Measurements from ENCODE around the gene MSANTD3.

The MSANTD3 gene

GRCh38 chr9:100474082-100474923 is 47.4 kb downstream of the MSANTD3 start:
- no peak for TF ChIP-seq JUND (IDR thresholded peaks at IDR 0.05; ENCODE audit: low read depth)
- in situ Hi-C loops (cut with HindIII; ENCODE audit: low pct_unique_long_range_greater_than_20kb, low sequenced_read_pairs) = no loop called here
- no peak for DNase-seq (ENCODE audit: low read depth in 1 of 2, low spot score in 1 of 2)

- in situ Hi-C loops (cut with HindIII; ENCODE audit: low pct_unique_long_range_greater_than_20kb, low sequenced_read_pairs) = no loop called here
- no peak for TF ChIP-seq JUND (IDR thresholded peaks at IDR 0.05; ENCODE audit: low read depth)
- DNase-seq (ENCODE audit: low read depth in 1 of 2, low spot score in 1 of 2) = no peak
Observed at GRCh38 chr9:100474924-100475276, 48.0 kb downstream of the MSANTD3 start.

DNA sequence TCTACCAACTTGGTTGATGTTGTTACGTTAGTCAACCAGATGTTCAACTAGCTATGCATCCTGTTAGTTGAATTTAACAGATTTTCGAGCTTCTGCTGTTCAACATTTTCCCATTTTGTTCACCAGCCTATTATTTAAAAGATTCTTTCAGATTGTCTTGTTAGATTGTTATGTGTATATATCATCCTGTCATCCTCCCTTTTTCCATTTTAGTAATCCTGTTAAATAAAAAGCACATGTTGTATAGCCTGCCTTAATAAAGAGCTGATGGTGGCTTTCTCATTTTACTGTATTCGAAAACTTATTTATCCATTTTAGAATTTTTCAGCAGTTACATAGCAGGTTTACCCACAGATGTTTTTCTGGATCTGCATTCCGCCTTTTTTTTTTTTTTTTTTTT is 50.3 kb downstream of the MSANTD3 start:
- DNase-seq (ENCODE audit: low read depth in 1 of 2, low spot score in 1 of 2) = no peak
- no peak for TF ChIP-seq JUND (IDR thresholded peaks at IDR 0.05; ENCODE audit: low read depth)
- in situ Hi-C loops (cut with HindIII; ENCODE audit: low pct_unique_long_range_greater_than_20kb, low sequenced_read_pairs) = no loop called here

DNA sequence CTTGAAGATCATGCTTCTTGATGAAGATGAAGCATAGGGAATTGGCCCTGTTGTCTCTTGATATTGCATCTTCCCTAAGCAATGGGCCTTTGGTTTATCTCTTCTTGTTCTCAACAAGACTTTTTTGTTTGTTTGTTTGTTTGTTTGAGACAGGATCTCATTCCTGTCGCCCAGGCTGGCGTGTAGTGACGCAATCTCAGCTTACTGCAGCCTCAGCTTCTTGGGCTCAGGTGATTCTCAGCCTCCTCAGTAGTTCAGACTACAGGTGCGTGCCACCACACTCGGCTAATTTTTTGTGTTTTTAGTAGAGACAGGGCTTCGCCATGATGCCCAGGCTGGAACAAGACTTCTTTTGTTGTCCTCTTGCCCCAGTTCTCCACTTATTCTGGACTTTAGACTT is 51.2 kb downstream of the MSANTD3 start:
- in situ Hi-C loops (cut with HindIII; ENCODE audit: low pct_unique_long_range_greater_than_20kb, low sequenced_read_pairs) = no loop called here
- TF ChIP-seq JUND (IDR thresholded peaks at IDR 0.05; ENCODE audit: low read depth) = no peak
- DNase-seq (ENCODE audit: low read depth in 1 of 2, low spot score in 1 of 2) = no peak

DNA sequence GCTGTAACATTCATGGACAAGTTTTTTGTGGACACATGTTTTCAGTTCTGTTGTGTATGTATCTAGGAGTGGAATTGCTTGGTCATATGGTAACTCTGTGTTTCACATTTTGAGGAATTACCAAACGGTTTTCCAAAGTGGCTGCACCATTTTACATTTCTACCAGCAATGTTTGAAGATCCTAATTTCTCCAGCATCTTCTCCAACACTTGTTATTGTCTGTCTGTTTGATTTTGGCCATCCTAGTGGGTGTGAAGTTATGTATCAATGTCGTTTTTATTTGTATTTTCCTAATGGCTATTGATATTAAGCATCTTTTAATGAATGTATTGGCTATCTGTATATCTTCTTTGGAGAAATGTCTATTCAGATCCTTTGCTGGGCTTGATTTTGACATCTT is 52.9 kb downstream of the MSANTD3 start:
- in situ Hi-C loops (cut with HindIII; ENCODE audit: low pct_unique_long_range_greater_than_20kb, low sequenced_read_pairs) = no loop called here
- no peak for DNase-seq (ENCODE audit: low read depth in 1 of 2, low spot score in 1 of 2)
- no peak for TF ChIP-seq JUND (IDR thresholded peaks at IDR 0.05; ENCODE audit: low read depth)

- no peak for TF ChIP-seq JUND (IDR thresholded peaks at IDR 0.05; ENCODE audit: low read depth)
- DNase-seq (ENCODE audit: low read depth in 1 of 2, low spot score in 1 of 2) = no peak
- in situ Hi-C loops (cut with HindIII; ENCODE audit: low pct_unique_long_range_greater_than_20kb, low sequenced_read_pairs) = no loop called here
Observed at GRCh38 chr9:100485196-100485595, 58.3 kb downstream of the MSANTD3 start.

- DNase-seq (ENCODE audit: low read depth in 1 of 2, low spot score in 1 of 2) = no peak
- in situ Hi-C loops (cut with HindIII; ENCODE audit: low pct_unique_long_range_greater_than_20kb, low sequenced_read_pairs) = no loop called here
- TF ChIP-seq JUND (IDR thresholded peaks at IDR 0.05; ENCODE audit: low read depth) = no peak
Observed at GRCh38 chr9:100486479-100487176, 59.7 kb downstream of the MSANTD3 start.

GRCh38 chr9:100488177-100488576 is 61.2 kb downstream of the MSANTD3 start:
- in situ Hi-C loops (cut with HindIII; ENCODE audit: low pct_unique_long_range_greater_than_20kb, low sequenced_read_pairs) = no loop called here
- no peak for TF ChIP-seq JUND (IDR thresholded peaks at IDR 0.05; ENCODE audit: low read depth)
- no peak for DNase-seq (ENCODE audit: low read depth in 1 of 2, low spot score in 1 of 2)

DNA sequence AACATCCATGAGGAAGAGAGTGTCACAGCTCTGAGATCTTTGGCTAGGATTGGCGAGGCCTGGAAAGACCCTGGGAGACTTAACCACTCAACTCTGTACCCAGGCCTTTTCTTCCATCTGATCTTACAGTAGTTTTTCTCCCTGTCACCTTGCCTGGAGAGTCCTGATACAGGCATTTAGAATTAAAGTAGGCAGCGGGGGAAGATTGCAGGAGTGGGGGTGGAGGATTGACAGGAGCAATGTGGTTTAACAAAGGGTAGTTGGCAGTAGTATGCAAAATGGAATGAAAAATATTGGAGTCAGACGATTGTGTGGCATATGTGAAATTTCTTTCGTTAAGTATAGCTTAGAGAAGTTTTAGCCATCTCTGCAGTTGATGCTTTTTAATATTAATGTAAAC is 62.9 kb downstream of the MSANTD3 start:
- in situ Hi-C loops (cut with HindIII; ENCODE audit: low pct_unique_long_range_greater_than_20kb, low sequenced_read_pairs) = no loop called here
- no peak for TF ChIP-seq JUND (IDR thresholded peaks at IDR 0.05; ENCODE audit: low read depth)
- DNase-seq (ENCODE audit: low read depth in 1 of 2, low spot score in 1 of 2) = no peak

DNA sequence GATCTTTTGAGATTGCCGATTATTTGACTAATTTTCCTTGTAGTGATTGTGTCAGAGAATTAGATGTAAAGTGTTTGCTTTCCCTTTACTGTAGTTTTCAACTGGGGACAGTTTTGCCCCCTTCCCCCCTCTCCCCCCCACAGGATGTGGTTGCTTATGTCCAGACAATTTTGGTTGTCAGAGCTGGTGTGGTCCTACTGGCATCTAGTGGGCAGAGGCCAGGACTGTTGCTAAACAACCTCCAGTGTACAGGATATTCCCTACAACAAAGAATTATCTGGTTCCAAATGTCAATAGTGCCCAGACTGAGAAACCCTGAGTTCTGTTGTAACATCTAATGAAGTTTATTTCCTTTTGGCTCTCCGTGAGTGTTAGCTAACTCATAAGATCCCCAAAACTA is 66.0 kb downstream of the MSANTD3 start:
- TF ChIP-seq JUND (IDR thresholded peaks at IDR 0.05; ENCODE audit: low read depth) = no peak
- peak in 1 of 2 experiments; percentile 16 for DNase-seq (ENCODE audit: low read depth in 1 of 2, low spot score in 1 of 2)
- in situ Hi-C loops (cut with HindIII; ENCODE audit: low pct_unique_long_range_greater_than_20kb, low sequenced_read_pairs) = no loop called here

GRCh38 chr9:100498592-100498991 is 71.6 kb downstream of the MSANTD3 start:
- DNase-seq (ENCODE audit: low read depth in 1 of 2, low spot score in 1 of 2) = no peak
- in situ Hi-C loops (cut with HindIII; ENCODE audit: low pct_unique_long_range_greater_than_20kb, low sequenced_read_pairs) = no loop called here

DNA sequence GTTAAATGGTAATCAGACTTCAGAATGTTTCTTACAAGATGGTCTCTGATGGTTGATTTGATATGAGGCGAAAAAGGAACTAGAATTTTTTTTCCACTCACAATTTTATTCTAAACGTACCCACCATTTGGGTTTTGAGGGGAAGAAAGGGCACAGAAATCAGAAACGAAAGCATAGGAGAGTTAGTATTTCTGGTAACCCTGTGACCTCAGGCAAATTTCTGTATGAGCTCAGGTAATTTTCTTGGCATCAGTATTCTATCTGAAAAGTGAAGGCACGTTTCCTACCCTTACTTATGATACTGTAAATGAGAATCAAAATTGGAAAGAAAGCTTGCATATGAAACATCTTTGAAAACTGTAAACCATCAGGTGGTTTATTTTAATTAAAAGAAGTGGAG is 72.5 kb downstream of the MSANTD3 start:
- TF ChIP-seq JUND (IDR thresholded peaks at IDR 0.05; ENCODE audit: low read depth) = no peak
- in situ Hi-C loops (cut with HindIII; ENCODE audit: low pct_unique_long_range_greater_than_20kb, low sequenced_read_pairs) = no loop called here
- DNase-seq (ENCODE audit: low read depth in 1 of 2, low spot score in 1 of 2) = no peak

More at GRCh38 chr9:100498592-100498991, 71.6 kb downstream of the MSANTD3 start:
- TF ChIP-seq JUND (IDR thresholded peaks at IDR 0.05; ENCODE audit: low read depth) = no peak

DNA sequence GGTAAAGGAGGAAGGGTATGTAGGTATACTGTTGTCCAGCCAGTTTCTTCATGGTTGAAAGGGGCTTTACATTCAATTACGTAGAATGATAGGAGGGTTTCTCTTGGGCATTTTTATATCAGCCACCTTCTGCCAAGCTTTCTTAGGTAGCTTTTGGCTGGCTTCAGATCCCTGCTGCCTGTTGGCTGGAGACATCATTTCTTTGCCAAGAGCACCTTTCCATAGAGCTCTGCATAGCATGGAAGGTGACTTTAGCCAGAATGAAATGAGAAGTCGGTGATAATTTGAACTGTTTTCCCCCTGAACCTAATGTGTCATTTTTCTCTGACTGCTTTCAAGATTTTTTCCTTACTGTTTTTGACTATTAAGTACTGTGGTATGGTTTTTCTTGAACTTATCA is 72.9 kb downstream of the MSANTD3 start:
- no peak for TF ChIP-seq JUND (IDR thresholded peaks at IDR 0.05; ENCODE audit: low read depth)
- in situ Hi-C loops (cut with HindIII; ENCODE audit: low pct_unique_long_range_greater_than_20kb, low sequenced_read_pairs) = no loop called here
- DNase-seq (ENCODE audit: low read depth in 1 of 2, low spot score in 1 of 2) = no peak

Data from T47D (cell line).